HG02852 (cell line): ENCODE data around the gene EFEMP2.
A peak's percentile ranks its signal among the peaks of the same experiment; 100 is the strongest.
"Not testable (repeated sequence)": the region's sequence is repeated elsewhere in the genome, so short reads cannot be mapped to it uniquely, and the experiment has no call there.

Source experiments
- ATAC-seq: cut with Tn5 transposase; IDR thresholded peaks from one replicate; pipeline ENCODE4 v1.9.1; 2021; ENCODE audit warnings: mild to moderate bottlenecking, moderate library complexity; ENCODE audit not compliant: unreplicated experiment

The EFEMP2 gene

GRCh38 chr11:65900899-65901180 lies 28.2 kb upstream of the EFEMP2 start:
- no peak for ATAC-seq

DNA sequence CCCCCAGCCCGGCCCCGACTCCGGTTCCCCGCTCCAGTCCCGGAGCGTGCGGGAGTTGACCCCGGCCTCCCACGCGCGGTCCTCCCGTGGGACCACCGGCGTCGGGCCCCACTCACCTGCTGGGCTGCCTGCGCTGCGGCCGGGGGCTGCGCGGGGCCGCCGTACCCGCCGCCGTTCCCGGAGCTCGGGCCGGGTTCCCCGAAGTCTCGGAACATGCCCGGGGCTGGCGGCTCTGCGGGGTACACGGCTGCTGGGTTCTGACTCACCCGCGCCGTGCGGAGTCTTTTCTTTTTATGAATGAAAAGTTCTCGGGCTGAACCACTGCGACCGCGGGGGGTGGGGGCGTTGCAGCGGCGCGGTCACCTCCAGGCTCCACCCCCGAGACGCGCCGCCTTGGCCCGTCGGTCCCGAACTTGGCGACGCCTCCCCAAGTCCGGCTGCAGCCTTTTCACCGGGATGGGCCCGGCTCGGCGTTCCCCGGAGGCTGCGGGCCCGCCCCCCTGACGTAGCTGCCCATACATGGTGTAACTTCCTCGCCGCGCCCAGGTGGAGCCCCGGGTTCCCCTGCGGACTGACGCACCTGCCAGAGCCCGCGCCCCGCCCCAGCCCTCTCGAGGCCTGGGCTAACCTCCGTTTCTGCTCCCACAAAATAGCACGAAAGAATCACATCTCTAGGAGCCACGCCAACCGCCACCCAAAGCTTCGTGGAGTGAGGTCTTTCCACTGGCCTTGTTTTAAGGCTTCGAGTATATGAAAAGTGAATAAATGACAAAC lies 27.7 kb upstream of the EFEMP2 start, which contains the start of gene FOSL1:
Gene FOSL1 (minus strand): TSS at position 264 of the 774 bp plus-strand sequence. CDS start 49 bp downstream, at position 215.
- peak; percentile 72 for ATAC-seq

- peak; percentile 8 for ATAC-seq
These were observed 26.9 kb upstream of the EFEMP2 start for GRCh38 chr11:65899356-65900124.

DNA sequence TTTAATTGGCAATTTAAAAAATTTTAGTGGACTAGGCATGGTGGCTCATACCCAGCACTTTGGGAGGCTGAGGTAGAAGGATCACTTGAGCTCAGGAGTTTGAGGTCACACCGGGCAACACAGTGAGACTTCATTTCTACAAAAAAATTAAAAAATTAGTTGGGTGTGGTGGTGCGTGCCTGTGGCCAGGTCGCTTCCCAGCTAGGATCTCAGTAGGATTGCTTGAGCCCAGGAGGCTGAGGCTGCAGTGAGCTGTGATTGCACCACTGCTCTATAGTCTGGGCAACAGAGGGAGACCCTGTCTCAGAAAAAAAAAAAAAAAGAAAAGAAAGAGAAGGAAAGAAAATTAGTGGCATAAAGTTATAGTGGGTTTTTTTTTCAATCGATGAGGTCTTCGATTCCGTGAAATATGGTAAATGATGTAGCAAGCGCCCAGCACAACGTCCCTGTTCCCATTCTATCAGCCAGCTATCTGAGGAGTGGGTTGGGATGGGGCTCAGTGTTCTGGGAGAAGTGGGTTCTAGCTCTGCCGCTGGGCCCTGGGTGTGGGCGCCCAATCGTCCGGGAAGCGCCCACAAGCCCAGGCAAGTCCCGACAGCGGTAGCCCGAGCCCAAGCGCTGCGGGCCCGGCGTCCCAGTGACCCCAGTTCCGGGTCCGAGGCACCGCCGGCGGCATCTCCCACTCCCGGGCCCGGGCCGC lies 26.2 kb upstream of the EFEMP2 start:
- ATAC-seq = no peak

- no peak for ATAC-seq
These were observed 24.4 kb upstream of the EFEMP2 start for GRCh38 chr11:65897020-65897471.

- ATAC-seq = no peak
These were observed 23.7 kb upstream of the EFEMP2 start for GRCh38 chr11:65896034-65896999.

GRCh38 chr11:65895482-65895981 lies 22.9 kb upstream of the EFEMP2 start:
- ATAC-seq = no peak

DNA sequence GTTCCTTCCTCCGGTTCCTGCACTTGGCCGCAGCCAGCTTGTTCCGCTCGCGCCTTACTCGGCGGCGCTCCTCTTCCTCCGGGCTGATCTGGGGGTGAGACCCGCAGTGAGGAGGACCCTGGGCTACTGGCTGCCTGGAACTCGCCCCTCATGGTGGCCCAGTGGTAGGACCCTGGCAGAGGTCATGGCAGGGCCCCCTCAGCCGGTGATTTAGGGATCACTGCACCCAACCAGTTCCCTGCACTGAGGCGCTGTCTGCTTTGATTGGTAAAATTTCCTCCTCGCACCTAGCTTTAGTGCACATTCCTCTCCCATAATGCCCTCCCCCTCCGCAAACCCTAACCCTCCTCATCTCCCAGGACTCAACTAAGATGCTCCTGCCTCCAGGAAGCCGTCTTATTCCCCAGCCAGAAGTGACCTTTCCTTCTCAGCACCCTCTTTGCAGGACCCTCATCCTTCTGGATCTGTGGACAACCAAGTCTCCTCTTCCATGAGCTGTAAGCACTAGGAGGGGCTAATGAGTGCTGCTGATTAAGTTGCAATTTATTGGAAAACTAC lies 21.5 kb upstream of the EFEMP2 start:
- no peak for ATAC-seq

DNA sequence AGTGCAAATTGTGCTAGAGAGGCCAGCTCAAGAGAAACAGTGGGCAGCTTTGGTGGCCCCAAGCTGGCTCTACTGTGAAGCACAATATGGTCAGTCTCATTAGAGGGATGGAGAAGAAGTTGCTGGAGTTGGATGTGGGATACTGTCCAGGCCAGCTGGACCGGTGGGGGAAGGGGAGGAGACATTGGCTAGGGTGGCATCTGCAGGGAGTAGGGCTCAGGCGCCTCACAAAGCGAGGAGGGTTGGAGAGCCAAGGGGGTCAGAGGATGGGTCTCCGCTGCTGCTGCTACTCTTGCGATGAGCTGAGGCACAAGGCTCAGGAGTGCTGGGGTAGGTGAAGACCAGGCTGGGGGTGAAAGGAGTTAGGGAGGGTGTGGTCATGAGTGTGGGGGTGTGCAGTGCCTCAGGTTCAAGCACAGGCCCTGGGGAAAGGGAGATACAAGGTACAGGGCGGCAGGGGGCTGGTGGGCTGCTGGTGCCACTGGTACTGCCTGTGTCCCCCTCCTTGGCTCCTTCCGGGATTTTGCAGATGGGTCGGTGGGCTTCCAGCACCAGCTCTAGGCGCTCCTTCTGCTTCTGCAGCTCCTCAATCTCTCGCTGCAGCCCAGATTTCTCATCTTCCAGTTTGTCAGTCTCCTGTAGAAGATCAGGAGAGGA lies 20.2 kb upstream of the EFEMP2 start:
- ATAC-seq = no peak

GRCh38 chr11:65892137-65892540 lies 19.5 kb upstream of the EFEMP2 start:
- ATAC-seq = not testable (repeated sequence)

DNA sequence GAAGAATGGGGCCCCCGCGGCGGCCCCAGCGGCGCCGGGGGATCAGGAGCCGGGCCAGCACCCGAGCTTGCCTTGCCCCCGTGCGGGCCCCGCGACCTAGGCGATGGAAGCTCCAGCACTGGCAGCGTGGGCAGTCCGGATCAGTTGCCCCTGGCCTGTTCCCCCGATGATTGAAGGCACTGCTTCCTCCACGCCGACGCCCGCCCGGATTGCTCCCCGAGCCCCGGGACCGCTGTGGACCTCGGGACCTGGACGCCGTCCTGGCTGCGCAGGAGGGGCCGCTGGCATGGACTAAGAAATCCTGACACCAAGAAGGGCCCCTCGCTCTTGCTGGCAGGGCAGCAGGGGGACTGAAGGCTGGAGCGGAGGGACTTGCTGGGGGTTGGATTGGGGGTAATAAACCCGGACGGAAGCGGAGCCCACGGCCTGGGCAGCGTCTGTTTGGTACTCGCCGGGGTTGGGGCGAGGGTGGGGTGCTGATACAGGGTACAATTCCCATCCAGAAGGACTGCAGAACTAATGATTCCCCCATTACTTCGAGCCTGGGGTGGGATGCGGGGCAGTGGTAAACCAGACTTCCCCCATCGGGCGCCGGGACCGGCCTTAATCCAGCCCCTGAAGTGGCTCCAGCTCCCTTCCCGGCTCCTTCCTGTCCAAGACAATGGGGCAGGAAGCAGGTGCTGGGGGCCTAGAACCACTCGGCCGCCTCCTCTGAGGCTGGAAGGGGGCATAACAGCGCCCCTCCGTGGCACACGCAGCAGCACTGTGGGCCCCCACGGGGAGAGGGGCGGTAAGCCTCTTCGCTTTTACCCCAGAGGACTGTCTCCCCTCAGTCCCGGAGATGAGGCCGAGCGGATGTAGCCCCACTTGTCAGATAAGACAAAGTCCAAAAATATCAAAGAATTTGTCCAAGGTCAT lies 18.9 kb upstream of the EFEMP2 start:
- no peak for ATAC-seq

DNA sequence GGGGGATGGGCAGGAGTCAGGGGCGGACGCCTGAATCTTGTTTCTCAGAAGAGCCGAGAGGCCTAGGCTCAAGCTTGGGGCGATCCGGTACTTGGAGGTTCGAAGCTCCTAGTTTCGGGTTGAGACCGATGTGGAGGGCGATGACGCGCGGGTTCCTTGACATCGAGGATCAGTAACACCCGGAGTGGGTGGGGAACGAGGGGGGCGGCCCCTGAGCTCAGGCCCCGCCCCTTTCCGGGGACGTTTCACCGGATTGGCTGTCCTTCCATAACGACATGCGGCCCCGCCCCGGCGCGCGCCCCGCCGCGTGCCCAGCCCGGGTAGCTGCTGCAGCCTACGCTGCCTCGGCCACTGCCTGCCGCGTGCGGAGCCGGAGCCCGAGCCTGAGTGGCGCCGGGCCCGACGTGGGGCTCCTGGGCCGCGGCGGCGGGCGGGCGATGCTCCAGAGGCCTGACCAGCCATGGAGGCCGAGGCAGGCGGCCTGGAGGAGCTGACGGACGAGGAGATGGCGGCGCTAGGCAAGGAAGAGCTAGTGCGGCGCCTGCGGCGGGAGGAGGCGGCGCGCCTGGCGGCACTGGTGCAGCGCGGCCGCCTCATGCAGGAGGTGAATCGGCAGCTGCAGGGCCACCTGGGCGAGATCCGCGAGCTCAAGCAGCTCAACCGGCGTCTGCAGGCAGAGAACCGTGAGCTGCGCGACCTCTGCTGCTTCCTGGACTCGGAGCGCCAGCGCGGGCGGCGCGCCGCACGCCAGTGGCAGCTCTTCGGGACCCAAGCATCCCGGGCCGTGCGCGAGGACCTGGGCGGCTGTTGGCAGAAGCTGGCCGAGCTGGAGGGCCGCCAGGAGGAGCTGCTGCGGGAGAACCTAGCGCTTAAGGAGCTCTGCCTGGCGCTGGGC lies 18.0 kb upstream of the EFEMP2 start, which contains the start of gene CCDC85B:
Gene CCDC85B (plus strand): TSS at position 350 of the 895 bp plus-strand sequence. CDS start 111 bp downstream, at position 461.
- ATAC-seq = peak; percentile 48

DNA sequence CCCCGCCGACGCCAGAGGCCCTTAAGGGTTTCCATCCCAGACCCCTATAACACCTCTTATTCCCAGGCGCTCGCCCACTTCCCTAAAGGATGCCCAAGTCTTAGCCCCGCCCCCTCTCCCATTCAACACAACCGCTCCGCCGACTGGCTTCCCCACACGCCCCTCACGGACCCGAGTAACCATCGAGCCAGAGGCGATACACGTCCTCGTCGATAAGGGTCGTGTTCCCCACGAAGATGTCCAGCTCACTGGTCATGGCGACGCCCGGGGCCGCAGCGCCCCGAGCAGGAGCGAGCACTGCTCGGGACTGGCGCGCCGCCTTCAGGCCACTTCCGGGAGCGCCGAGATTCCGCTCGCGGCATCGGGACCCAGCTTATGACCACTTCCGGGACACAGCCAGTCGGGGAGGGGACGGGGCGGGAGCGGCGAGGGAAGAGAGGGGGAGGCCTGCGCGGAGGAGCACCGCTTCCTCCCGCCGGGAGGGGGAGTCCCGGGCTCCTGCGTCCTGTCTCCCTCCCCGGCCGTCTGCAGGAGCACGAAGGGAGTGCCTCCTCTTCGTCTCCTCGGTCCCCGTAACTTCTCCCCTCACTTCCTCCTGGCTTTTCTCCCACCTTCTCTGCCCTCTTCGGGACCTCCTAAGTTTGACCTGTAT lies 15.7 kb upstream of the EFEMP2 start, which contains the start of gene FIBP:
Gene FIBP (minus strand): TSS at position 309 of the 652 bp plus-strand sequence. CDS start 53 bp downstream, at position 256.
- peak; percentile 51 for ATAC-seq

- no peak for ATAC-seq
These were observed 15.1 kb upstream of the EFEMP2 start for GRCh38 chr11:65887723-65888162.

GRCh38 chr11:65886826-65887722 lies 14.5 kb upstream of the EFEMP2 start:
- no peak for ATAC-seq
